Right lobe of liver (tissue), 6 donors: ENCODE measurements around the gene SLC4A9. TPM values are rescaled to one million over a fixed set of nuclear protein-coding genes. Genes with fewer than 3 reads are reported as not detected.

Experiments used
- ATAC-seq, 4 donors: fragments of 200-7000 bp; cut with Tn5 transposase; one replicate each; pipeline ENCODE4 v1.9.1; 2020; ENCODE audit warnings: mild to moderate bottlenecking in 4 of 4, moderate library complexity in 4 of 4
- DNase-seq, 3 donors: peaks; one replicate each; pipeline ENCODE4 v3.0.0-alpha.2; 2020
- H3K27ac ChIP-seq, 3 donors: fragments of 200-600 bp; one replicate each; pipeline ENCODE4 v1.8.0; 2022
- H3K27me3 ChIP-seq, 2 donors: fragments of 200-600 bp; one replicate each; pipeline ENCODE4 v1.8.0; 2022
- H3K36me3 ChIP-seq, 4 donors: fragments of 200-600 bp; sonication (generic) in 1 of 4; one replicate each; pipeline versions ENCODE4 v1.5.1 to v1.8.0; 2017 to 2022; ENCODE audit warnings: control low read depth in 1 of 4
- H3K4me1 ChIP-seq, 4 donors: fragments of 200-600 bp; sonication (generic) in 1 of 4; one replicate each; pipeline versions ENCODE4 v1.5.1 to v1.8.0; 2017 to 2022; ENCODE audit warnings: control low read depth in 1 of 4
- H3K4me3 ChIP-seq, 3 donors: fragments of 200-600 bp; one replicate each; pipeline ENCODE4 v1.8.0; 2022
- H3K9me3 ChIP-seq, 4 donors: fragments of 200-600 bp; sonication (generic) in 1 of 4; one replicate each; pipeline versions ENCODE4 v1.5.1 to v1.8.0; 2017 to 2022; ENCODE audit warnings: control low read depth in 1 of 4
- POLR2A ChIP-seq: fragments of 450-650 bp; IDR thresholded peaks from one replicate; pipeline ENCODE4 v1.6.1; 2017; ENCODE audit warnings: antibody characterized with exemption, mild to moderate bottlenecking
- WGBS: methylation state at CpG from one replicate; pipeline ENCODE4 v1.1.6; 2018; ENCODE audit warnings: low coverage, low lambda C conversion rate; ENCODE audit not compliant: insufficient coverage; ENCODE audit errors: missing lambda C conversion rate; 5-methylcytosine and 5-hydroxymethylcytosine counted together
- intact Hi-C, 2 donors: fragments of 100-400 bp; cut with DNase I; formaldehyde crosslinking; loops; one replicate each; pipeline versions ENCODE4 v1.11.2 to v1.14.1; 2022
- small RNA-seq, 2 experiments: library from RNA; depleted of rRNA; stranded (forward); fragments of <200 nt; gene quantifications; one replicate each; pipeline ENCODE3, GENCODE V24; 2016
- total RNA-seq, 6 experiments: library from RNA; depleted of rRNA in 2 of 6; stranded (reverse); fragments of >200 nt in 2 of 6; fragmentation: NEBNext Ultra II Directional in 3 of 6; extraction: Animal tissue kit (Norgen Biotek cat#: 25700) in 3 of 6; gene quantifications; one replicate each; pipeline versions ENCODE4 v1.1.0 to v1.2.4, GENCODE V29; 2016 to 2023
- TF ChIP-seq, protein P1 (sequence below), 4 donors: fragments of 200-600 bp in 3 of 4; fragments of 450-650 bp in 1 of 4; IDR thresholded peaks; one replicate each; pipeline versions ENCODE4 v1.5.1 to v1.8.0; 2016 to 2022; ENCODE audit warnings: antibody characterized with exemption in 4 of 4, mild to moderate bottlenecking in 2 of 4
- donor health status: DM: no; HTN: yes; CAD: no.
- donor health status: DM: no; HTN: no; CAD: no.
- donor health status: DM: no; HTN: no; CAD: no.
- donor health status: DM: no; HTN: yes; CAD: no.
- donor health status: DM: no; HTN: yes; CAD: no.

SLC4A9 gene
- total RNA-seq, 6 experiments from 2014 or later = not detected

DNA sequence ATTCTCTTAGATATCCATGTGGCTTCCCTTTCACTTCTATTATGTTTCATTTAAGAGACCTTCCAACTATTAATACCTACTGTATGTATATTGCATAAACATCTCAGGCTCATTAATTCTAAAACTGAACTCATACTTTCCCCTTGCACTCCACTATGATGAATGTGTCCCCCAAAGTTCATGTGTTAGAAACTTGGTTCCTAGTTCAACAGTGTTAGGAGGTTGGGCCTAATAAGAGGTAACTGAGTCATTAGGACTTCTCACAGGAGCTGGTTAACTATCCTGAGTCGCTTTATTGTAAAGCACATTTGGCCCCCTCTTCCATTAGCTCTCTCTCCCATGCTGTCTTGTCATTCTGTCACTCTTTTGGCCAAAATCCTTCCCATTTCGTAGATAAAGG is 63.6 kb downstream of the SLC4A9 start:
- Histone ChIP-seq H3K27ac (no peak overlapping the region), H3K36me3 (no peaks in the 10 kb centered on the region), H3K4me3 (no peak overlapping the region), H3K4me1 (peaks cover 0 to 15% (median 3%) of the 10 kb centered on the region in 4 donors), H3K9me3 (no peaks in the 10 kb centered on the region), H3K27me3 (no peaks in the 10 kb centered on the region)
- DNase-seq (no peak), ATAC-seq (no peak)
- intact Hi-C loops = no loop called here
- WGBS = 90% methylated on average over 2 of the region's 2 CpGs
- TF ChIP-seq, protein P1, sequence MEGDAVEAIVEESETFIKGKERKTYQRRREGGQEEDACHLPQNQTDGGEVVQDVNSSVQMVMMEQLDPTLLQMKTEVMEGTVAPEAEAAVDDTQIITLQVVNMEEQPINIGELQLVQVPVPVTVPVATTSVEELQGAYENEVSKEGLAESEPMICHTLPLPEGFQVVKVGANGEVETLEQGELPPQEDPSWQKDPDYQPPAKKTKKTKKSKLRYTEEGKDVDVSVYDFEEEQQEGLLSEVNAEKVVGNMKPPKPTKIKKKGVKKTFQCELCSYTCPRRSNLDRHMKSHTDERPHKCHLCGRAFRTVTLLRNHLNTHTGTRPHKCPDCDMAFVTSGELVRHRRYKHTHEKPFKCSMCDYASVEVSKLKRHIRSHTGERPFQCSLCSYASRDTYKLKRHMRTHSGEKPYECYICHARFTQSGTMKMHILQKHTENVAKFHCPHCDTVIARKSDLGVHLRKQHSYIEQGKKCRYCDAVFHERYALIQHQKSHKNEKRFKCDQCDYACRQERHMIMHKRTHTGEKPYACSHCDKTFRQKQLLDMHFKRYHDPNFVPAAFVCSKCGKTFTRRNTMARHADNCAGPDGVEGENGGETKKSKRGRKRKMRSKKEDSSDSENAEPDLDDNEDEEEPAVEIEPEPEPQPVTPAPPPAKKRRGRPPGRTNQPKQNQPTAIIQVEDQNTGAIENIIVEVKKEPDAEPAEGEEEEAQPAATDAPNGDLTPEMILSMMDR (IDR thresholded peaks at IDR 0.05) = no peak
- no peak for TF ChIP-seq POLR2A

DNA sequence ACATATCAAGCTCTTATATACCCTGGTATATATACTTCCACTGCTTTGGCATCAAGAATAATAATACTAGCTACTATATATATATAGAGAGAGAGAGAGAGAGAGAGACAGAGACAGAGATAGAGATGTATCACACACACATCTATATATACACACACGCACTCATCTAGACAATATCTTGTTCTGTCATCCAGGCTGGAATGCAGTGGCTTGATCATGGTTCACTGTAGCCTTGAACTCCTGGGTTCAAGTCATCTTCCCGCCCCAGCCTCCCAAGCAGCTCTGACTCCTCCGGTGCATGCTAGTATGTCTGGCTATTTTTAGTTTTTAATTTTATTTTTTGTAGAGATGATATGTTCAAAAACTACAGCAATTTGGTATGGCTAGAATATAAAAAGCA is 64.1 kb downstream of the SLC4A9 start:
- H3K27me3 ChIP-seq = no peaks in the 10 kb centered on the region
- intact Hi-C loops = no loop called here
- TF ChIP-seq POLR2A = no peak
- TF ChIP-seq, protein P1 (IDR thresholded peaks at IDR 0.05) = no peak
- WGBS = 74% methylated on average over 3 of the region's 3 CpGs
- H3K9me3 ChIP-seq = no peaks in the 10 kb centered on the region
- H3K36me3 ChIP-seq = no peaks in the 10 kb centered on the region
- H3K4me1 ChIP-seq = peaks cover 0 to 21% (median 3%) of the 10 kb centered on the region in 4 donors
- no peak for ATAC-seq
- DNase-seq = no peak
- no peak overlapping the region for H3K27ac ChIP-seq
- no peak overlapping the region for H3K4me3 ChIP-seq

Small RNA genes within 50 kb of the gene (small RNA-seq; reads per million reads assigned to genes)
- gene RNU4-14P = 0 reads per million in 2 experiments

Other genes starting within 250 kb of the SLC4A9 start
- gene PURA, start 246.1 kb upstream of the SLC4A9 start, total RNA-seq = 10 to 100 TPM in 4 of 6 experiments, 1 to 10 TPM in 2; 8.7 to 14.1 (median 12.1) TPM
- 1 to 10 TPM; 4.4 to 7.1 (median 6.5) TPM for gene IGIP, start 234.3 kb upstream of the SLC4A9 start, total RNA-seq
- gene CYSTM1, start 185.0 kb upstream of the SLC4A9 start, total RNA-seq = 10 to 100 TPM; 15.5 to 78.0 (median 29.8) TPM
- 10 to 100 TPM in 5 of 6 experiments, 1 to 10 TPM in 1; 9.8 to 30.8 (median 14.7) TPM for gene PFDN1, start 57.1 kb upstream of the SLC4A9 start, total RNA-seq
- 1 to 10 TPM in 2 of 6 experiments, under 1 TPM in 4; 0.42 to 1.8 (median 0.78) TPM for gene HBEGF, start 13.6 kb upstream of the SLC4A9 start, total RNA-seq
- 10 to 100 TPM; 45.5 to 73.2 (median 62.6) TPM for gene ANKHD1, start 41.6 kb downstream of the SLC4A9 start, total RNA-seq
- gene EIF4EBP3, start 187.5 kb downstream of the SLC4A9 start, total RNA-seq = 10 to 100 TPM; 10.7 to 19.5 (median 13.6) TPM
- 10 to 100 TPM; 14.4 to 35.4 (median 18.6) TPM for gene SRA1, start 197.3 kb downstream of the SLC4A9 start, total RNA-seq
- 10 to 100 TPM in 5 of 6 experiments, 1 to 10 TPM in 1; 9.6 to 24.3 (median 14.3) TPM for gene APBB3, start 204.4 kb downstream of the SLC4A9 start, total RNA-seq
- 10 to 100 TPM; 28.1 to 38.5 (median 30.2) TPM for gene SLC35A4, start 204.6 kb downstream of the SLC4A9 start, total RNA-seq